Measurements from ENCODE around the gene BBS12. TPM values are rescaled to one million over a fixed set of nuclear protein-coding genes. Genes with fewer than 3 reads are reported as not detected.

Gene BBS12
- polyA plus RNA-seq, 3 donors = 0.19 to 1.0 (median 0.52) TPM

- H3K36me3 Mint-ChIP-seq = no peaks in the 10 kb centered on the region
- peaks cover 0 to 5% (median 2%) of the 10 kb centered on the region in 7 donors for H3K9me3 Mint-ChIP-seq
- no peak for TF ChIP-seq CTCF (IDR thresholded peaks at IDR 0.05)
Measured at GRCh38 chr4:122788935-122789334, 56.4 kb downstream of the BBS12 start.

DNA sequence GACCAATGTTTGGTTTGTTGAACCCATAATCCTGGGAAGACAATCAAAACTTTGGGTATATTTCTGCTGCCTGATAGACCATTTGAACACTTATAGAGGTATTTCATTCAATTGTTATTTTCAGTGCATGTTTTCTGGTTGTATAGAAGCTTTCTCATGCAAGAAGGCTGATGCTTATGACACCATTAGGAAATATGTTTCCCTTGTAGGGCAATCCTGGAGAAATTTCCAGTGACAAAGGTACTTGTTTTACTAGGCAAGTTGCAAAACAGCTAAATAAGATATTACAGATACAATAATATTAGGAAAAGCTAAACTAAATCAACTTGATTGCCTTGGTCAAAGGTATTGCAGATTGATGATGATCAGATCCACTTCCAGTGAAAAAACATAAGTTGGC, 61.3 kb downstream of the BBS12 start:
- Histone ChIP-seq H3K79me2 (ENCODE audit: insufficient read depth, low read length) (no peaks in the 10 kb centered on the region), H3K27me3 (ENCODE audit: control insufficient read depth in 2 of 2, insufficient read depth in 2 of 2, low read length in 2 of 2) (no peaks in the 10 kb centered on the region), H3K9me3 (replicated peaks in 1 of 2; ENCODE audit: control insufficient read depth in 1 of 2, insufficient read depth in 1 of 2, low read length in 2 of 2) (no peaks in the 10 kb centered on the region), H4K20me1 (ENCODE audit: insufficient read depth, low read length) (no peaks in the 10 kb centered on the region), H3K36me3 (replicated peaks in 1 of 2; ENCODE audit: control insufficient read depth in 1 of 2, insufficient read depth in 2 of 2, low read length in 2 of 2) (no peaks in the 10 kb centered on the region), H2AFZ (ENCODE audit: insufficient read depth, low read depth, low read length, poor library complexity, severe bottlenecking) (no peak overlapping the region), H3K9ac (ENCODE audit: insufficient read depth, low read length, poor library complexity, severe bottlenecking) (no peak overlapping the region), H3K4me2 (replicated peaks; ENCODE audit: extremely low read depth, low read length, poor library complexity, severe bottlenecking) (no peak overlapping the region), H3K4me1 (ENCODE audit: control insufficient read depth in 1 of 2, insufficient read depth in 2 of 2, low read length in 2 of 2) (no peaks in the 10 kb centered on the region), H3K27ac (ENCODE audit: low read depth in 1 of 2, low read length in 2 of 2) (no peak overlapping the region), H3K4me3 (replicated peaks in 1 of 3; ENCODE audit: low read depth in 2 of 3, low read length in 3 of 3) (no peak overlapping the region)
- Mint-ChIP-seq H3K27me3 (ENCODE audit: low read depth in 3 of 3) (peaks cover 0 to 1% (median 0%) of the 10 kb centered on the region in 3 donors), H3K9me3 (peaks cover 0 to 1% (median 0%) of the 10 kb centered on the region in 7 donors), H3K4me1 (peaks cover 8% of the 10 kb centered on the region), H3K36me3 (no peaks in the 10 kb centered on the region), H3K4me3 (no peak overlapping the region), H3K27ac (no peak overlapping the region)
- TF ChIP-seq CTCF (IDR thresholded peaks at IDR 0.05) = no peak
- intact Hi-C loops (cut with micrococcal nuclease) = no loop called here
- DNase-seq = no peak

More at GRCh38 chr4:122788935-122789334, 56.4 kb downstream of the BBS12 start:
- Mint-ChIP-seq H3K27ac (no peak overlapping the region), H3K4me3 (no peak overlapping the region), H3K27me3 (ENCODE audit: low read depth in 3 of 3) (peaks cover 2 to 3% (median 2%) of the 10 kb centered on the region in 3 donors), H3K4me1 (no peaks in the 10 kb centered on the region)
- Histone ChIP-seq H3K4me2 (replicated peaks; ENCODE audit: extremely low read depth, low read length, poor library complexity, severe bottlenecking) (no peak overlapping the region), H3K79me2 (ENCODE audit: insufficient read depth, low read length) (no peaks in the 10 kb centered on the region), H3K4me3 (replicated peaks in 1 of 3; ENCODE audit: low read depth in 2 of 3, low read length in 3 of 3) (no peak overlapping the region), H3K27me3 (ENCODE audit: control insufficient read depth in 2 of 2, insufficient read depth in 2 of 2, low read length in 2 of 2) (no peaks in the 10 kb centered on the region), H3K36me3 (replicated peaks in 1 of 2; ENCODE audit: control insufficient read depth in 1 of 2, insufficient read depth in 2 of 2, low read length in 2 of 2) (no peaks in the 10 kb centered on the region), H3K4me1 (ENCODE audit: control insufficient read depth in 1 of 2, insufficient read depth in 2 of 2, low read length in 2 of 2) (no peaks in the 10 kb centered on the region), H3K9ac (ENCODE audit: insufficient read depth, low read length, poor library complexity, severe bottlenecking) (no peak overlapping the region), H4K20me1 (ENCODE audit: insufficient read depth, low read length) (no peaks in the 10 kb centered on the region), H3K9me3 (replicated peaks in 1 of 2; ENCODE audit: control insufficient read depth in 1 of 2, insufficient read depth in 1 of 2, low read length in 2 of 2) (no peaks in the 10 kb centered on the region), H2AFZ (ENCODE audit: insufficient read depth, low read depth, low read length, poor library complexity, severe bottlenecking) (no peak overlapping the region), H3K27ac (ENCODE audit: low read depth in 1 of 2, low read length in 2 of 2) (no peak overlapping the region)
- intact Hi-C loops (cut with micrococcal nuclease) = no loop called here
- no CpG with 5 or more reads among the region's 4 CpGs for WGBS (ENCODE audit: insufficient coverage)
- no peak for DNase-seq

Other genes with a start within 250 kb of the BBS12 start
- gene IL21, start 111.6 kb upstream of the BBS12 start, polyA plus RNA-seq = not detected
- not detected for gene FGF2, start 94.1 kb downstream of the BBS12 start, polyA plus RNA-seq
- 1 to 10 TPM; 1.6 to 1.9 (median 1.6) TPM for gene NUDT6, start 189.9 kb downstream of the BBS12 start, polyA plus RNA-seq

Measured in CD14-positive monocyte (primary cell).